ENCODE data around the gene CTNND2. TPM values are rescaled to one million over a fixed set of nuclear protein-coding genes. Genes with fewer than 3 reads are reported as not detected.

CTNND2 gene
- total RNA-seq, 1 donor from 2014 or later, result 40.0 TPM

- H3K4me1 Mint-ChIP-seq, result peaks cover 25% of the 10 kb centered on the region
- H3K36me3 Mint-ChIP-seq (ENCODE audit: low read depth), result peaks cover 8% of the 10 kb centered on the region
- H3K27ac Mint-ChIP-seq (ENCODE audit: unreplicated experiment), result no peak overlapping the region
- no peak overlapping the region for H3K4me3 Mint-ChIP-seq
- H3K27me3 Mint-ChIP-seq (ENCODE audit: low read depth), result no peaks in the 10 kb centered on the region
- no peaks in the 10 kb centered on the region for H3K9me3 Mint-ChIP-seq
- TF ChIP-seq, protein P1, sequence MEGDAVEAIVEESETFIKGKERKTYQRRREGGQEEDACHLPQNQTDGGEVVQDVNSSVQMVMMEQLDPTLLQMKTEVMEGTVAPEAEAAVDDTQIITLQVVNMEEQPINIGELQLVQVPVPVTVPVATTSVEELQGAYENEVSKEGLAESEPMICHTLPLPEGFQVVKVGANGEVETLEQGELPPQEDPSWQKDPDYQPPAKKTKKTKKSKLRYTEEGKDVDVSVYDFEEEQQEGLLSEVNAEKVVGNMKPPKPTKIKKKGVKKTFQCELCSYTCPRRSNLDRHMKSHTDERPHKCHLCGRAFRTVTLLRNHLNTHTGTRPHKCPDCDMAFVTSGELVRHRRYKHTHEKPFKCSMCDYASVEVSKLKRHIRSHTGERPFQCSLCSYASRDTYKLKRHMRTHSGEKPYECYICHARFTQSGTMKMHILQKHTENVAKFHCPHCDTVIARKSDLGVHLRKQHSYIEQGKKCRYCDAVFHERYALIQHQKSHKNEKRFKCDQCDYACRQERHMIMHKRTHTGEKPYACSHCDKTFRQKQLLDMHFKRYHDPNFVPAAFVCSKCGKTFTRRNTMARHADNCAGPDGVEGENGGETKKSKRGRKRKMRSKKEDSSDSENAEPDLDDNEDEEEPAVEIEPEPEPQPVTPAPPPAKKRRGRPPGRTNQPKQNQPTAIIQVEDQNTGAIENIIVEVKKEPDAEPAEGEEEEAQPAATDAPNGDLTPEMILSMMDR (conservative IDR thresholded peaks at IDR 0.05), result no peak
- DNase-seq (ENCODE audit: low read depth, low spot score), result no peak
These were observed 914.5 kb downstream of the CTNND2 start for GRCh38 chr5:10989577-10990263.

DNA sequence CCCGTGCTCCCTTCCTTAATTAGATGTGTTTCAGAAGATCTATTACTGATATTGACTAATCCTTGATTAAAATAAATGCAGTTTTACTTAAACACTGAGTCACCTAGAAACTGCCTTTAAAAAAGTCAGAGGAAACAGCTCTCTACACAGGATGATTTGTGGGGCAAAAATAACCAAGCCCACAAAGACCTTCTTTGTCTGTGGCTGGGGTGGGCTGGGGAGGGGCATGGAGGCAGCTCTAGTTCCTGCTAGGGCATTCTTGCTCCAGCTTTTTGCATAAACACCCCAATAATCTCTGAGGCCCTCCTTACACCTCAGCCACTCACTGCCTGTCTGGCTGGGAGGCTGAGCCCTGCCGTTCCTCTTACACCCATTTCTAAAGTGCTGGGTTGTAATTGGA lies 915.6 kb downstream of the CTNND2 start:
- H3K9me3 Mint-ChIP-seq, result no peaks in the 10 kb centered on the region

DNA sequence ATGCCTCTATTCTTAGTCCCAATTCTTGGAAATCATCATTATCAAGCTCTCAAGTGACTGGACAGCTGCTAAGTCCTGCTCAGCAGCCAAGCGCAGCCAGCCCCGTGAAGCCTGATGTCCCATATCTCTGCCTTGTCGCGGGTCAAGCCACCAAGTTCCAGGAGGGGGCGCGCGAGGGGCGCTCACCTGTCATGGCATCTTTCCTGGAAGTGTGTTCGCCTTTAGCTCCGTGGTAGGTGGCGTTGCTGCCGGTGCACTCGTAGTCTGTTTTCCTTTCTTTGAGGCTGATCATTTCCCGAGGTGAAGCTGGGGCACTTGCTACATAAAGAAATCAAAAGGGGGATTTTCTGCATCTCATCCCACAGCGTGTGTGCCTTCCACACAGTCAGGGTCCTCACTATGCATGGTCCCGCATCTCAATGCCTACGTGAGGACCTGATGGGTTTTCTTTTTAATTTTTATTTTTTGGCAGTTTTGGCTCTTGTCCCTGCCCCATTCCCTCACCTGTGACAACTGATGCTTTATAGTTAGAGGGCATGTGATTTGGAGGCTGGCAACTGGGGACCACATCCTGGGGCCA lies 916.2 kb downstream of the CTNND2 start:
- peaks cover 31% of the 10 kb centered on the region for H3K4me1 Mint-ChIP-seq
- peak overlapping the region; percentile 81 for H3K27ac Mint-ChIP-seq (ENCODE audit: unreplicated experiment)
- H3K27me3 Mint-ChIP-seq (ENCODE audit: low read depth), result no peaks in the 10 kb centered on the region
- no peaks in the 10 kb centered on the region for H3K9me3 Mint-ChIP-seq
- TF ChIP-seq, protein P1 (conservative IDR thresholded peaks at IDR 0.05), result peak; percentile 93
- peak; percentile 78 for DNase-seq (ENCODE audit: low read depth, low spot score)
- peak overlapping the region; percentile 43 for H3K4me3 Mint-ChIP-seq
- peaks cover 5% of the 10 kb centered on the region for H3K36me3 Mint-ChIP-seq (ENCODE audit: low read depth)

More for the DNA sequence above, 915.6 kb downstream of the CTNND2 start:
- Mint-ChIP-seq H3K36me3 (ENCODE audit: low read depth) (peaks cover 6% of the 10 kb centered on the region), H3K27me3 (ENCODE audit: low read depth) (no peaks in the 10 kb centered on the region), H3K4me1 (peaks cover 28% of the 10 kb centered on the region), H3K4me3 (peak overlapping the region; percentile 9), H3K27ac (ENCODE audit: unreplicated experiment) (peak overlapping the region; percentile 81)
- DNase-seq (ENCODE audit: low read depth, low spot score), result no peak
- TF ChIP-seq, protein P1 (conservative IDR thresholded peaks at IDR 0.05), result no peak

- Mint-ChIP-seq H3K27ac (ENCODE audit: unreplicated experiment) (no peak overlapping the region), H3K9me3 (no peaks in the 10 kb centered on the region), H3K4me3 (no peak overlapping the region), H3K27me3 (ENCODE audit: low read depth) (no peaks in the 10 kb centered on the region), H3K4me1 (peaks cover 36% of the 10 kb centered on the region), H3K36me3 (ENCODE audit: low read depth) (peaks cover 3% of the 10 kb centered on the region)
- no peak for DNase-seq (ENCODE audit: low read depth, low spot score)
- TF ChIP-seq, protein P1 (conservative IDR thresholded peaks at IDR 0.05), result no peak
These were observed 916.8 kb downstream of the CTNND2 start for GRCh38 chr5:10987276-10987924.

GRCh38 chr5:10985721-10986110 lies 918.5 kb downstream of the CTNND2 start:
- Mint-ChIP-seq H3K9me3 (no peaks in the 10 kb centered on the region), H3K27me3 (ENCODE audit: low read depth) (no peaks in the 10 kb centered on the region), H3K4me1 (peaks cover 39% of the 10 kb centered on the region), H3K4me3 (no peak overlapping the region), H3K36me3 (ENCODE audit: low read depth) (no peaks in the 10 kb centered on the region), H3K27ac (ENCODE audit: unreplicated experiment) (no peak overlapping the region)
- no peak for DNase-seq (ENCODE audit: low read depth, low spot score)
- TF ChIP-seq, protein P1 (conservative IDR thresholded peaks at IDR 0.05), result no peak
